Measurements from ENCODE around the gene BCL7A. TPM values are rescaled to one million over a fixed set of nuclear protein-coding genes. Genes with fewer than 3 reads are reported as not detected.

BCL7A gene
- total and polyA plus RNA-seq, 2 experiments from 2014 or later, result 9.6 to 14.9 TPM

GRCh38 chr12:122094137-122094734, 72.6 kb downstream of the BCL7A start:
- Histone ChIP-seq H3K9me3 (ENCODE audit: low read depth) (no peaks in the 10 kb centered on the region), H2AFZ (no peak overlapping the region), H3K36me3 (replicated peaks; ENCODE audit: insufficient read depth, low read depth) (no peaks in the 10 kb centered on the region), H4K20me1 (ENCODE audit: insufficient read depth, poor library complexity, severe bottlenecking) (no peaks in the 10 kb centered on the region), H3K4me2 (no peak overlapping the region), H3K9me2 (replicated peaks; ENCODE audit: insufficient read depth) (no peaks in the 10 kb centered on the region), H3K4me1 (ENCODE audit: insufficient read depth) (peaks cover 34% of the 10 kb centered on the region), H3K79me2 (peaks cover 87% of the 10 kb centered on the region), H3K27ac (peak overlapping the region; percentile 54), H3K27me3 (no peaks in the 10 kb centered on the region), H3K4me3 (no peak overlapping the region)
- no peak for DNase-seq (ENCODE audit: low spot score)
- WGBS (ENCODE audit: low lambda C conversion rate, missing lambda C conversion rate), result 97% methylated on average over 5 of the region's 5 CpGs
- TF ChIP-seq EZH2 (IDR thresholded peaks at IDR 0.05; ENCODE audit: borderline replicate concordance) (no peak), CTCF (IDR thresholded peaks at IDR 0.05; ENCODE audit: poor library complexity) (no peak), EZH2phosphoT487 (IDR thresholded peaks at IDR 0.05; ENCODE audit: low read depth, severe bottlenecking, unreplicated experiment) (no peak)

GRCh38 chr12:122094735-122095631, 73.3 kb downstream of the BCL7A start:
- Histone ChIP-seq H3K4me2 (no peak overlapping the region), H3K9me3 (ENCODE audit: low read depth) (no peaks in the 10 kb centered on the region), H3K9me2 (replicated peaks; ENCODE audit: insufficient read depth) (no peaks in the 10 kb centered on the region), H4K20me1 (ENCODE audit: insufficient read depth, poor library complexity, severe bottlenecking) (no peaks in the 10 kb centered on the region), H3K27ac (peak overlapping the region; percentile 54), H3K27me3 (no peaks in the 10 kb centered on the region), H2AFZ (no peak overlapping the region), H3K36me3 (replicated peaks; ENCODE audit: insufficient read depth, low read depth) (no peaks in the 10 kb centered on the region), H3K79me2 (peaks cover 87% of the 10 kb centered on the region), H3K4me3 (no peak overlapping the region), H3K4me1 (ENCODE audit: insufficient read depth) (peaks cover 40% of the 10 kb centered on the region)
- whole genome bisulfite sequencing (ENCODE audit: low lambda C conversion rate, missing lambda C conversion rate), result 85% methylated on average over 10 of the region's 10 CpGs
- DNase-seq (ENCODE audit: low spot score), result no peak
- no peak for TF ChIP-seq EZH2phosphoT487 (IDR thresholded peaks at IDR 0.05; ENCODE audit: low read depth, severe bottlenecking, unreplicated experiment)
- TF ChIP-seq CTCF (IDR thresholded peaks at IDR 0.05; ENCODE audit: poor library complexity), result no peak
- no peak for TF ChIP-seq EZH2 (IDR thresholded peaks at IDR 0.05; ENCODE audit: borderline replicate concordance)

- H2AFZ ChIP-seq, result no peak overlapping the region
- TF ChIP-seq EZH2phosphoT487 (IDR thresholded peaks at IDR 0.05; ENCODE audit: low read depth, severe bottlenecking, unreplicated experiment) (no peak), EZH2 (IDR thresholded peaks at IDR 0.05; ENCODE audit: borderline replicate concordance) (no peak), CTCF (IDR thresholded peaks at IDR 0.05; ENCODE audit: poor library complexity) (no peak)
- no peaks in the 10 kb centered on the region for H3K36me3 ChIP-seq (replicated peaks; ENCODE audit: insufficient read depth, low read depth)
- no peak for DNase-seq (ENCODE audit: low spot score)
- peak overlapping the region; percentile 94 for H3K27ac ChIP-seq
- no peaks in the 10 kb centered on the region for H3K27me3 ChIP-seq
- peaks cover 87% of the 10 kb centered on the region for H3K79me2 ChIP-seq
- H4K20me1 ChIP-seq (ENCODE audit: insufficient read depth, poor library complexity, severe bottlenecking), result no peaks in the 10 kb centered on the region
- H3K4me2 ChIP-seq, result peak overlapping the region; percentile 11
- WGBS (ENCODE audit: low lambda C conversion rate, missing lambda C conversion rate), result 93% methylated on average over 8 of the region's 9 CpGs
- no peak overlapping the region for H3K4me3 ChIP-seq
- H3K4me1 ChIP-seq (ENCODE audit: insufficient read depth), result peaks cover 39% of the 10 kb centered on the region
- no peaks in the 10 kb centered on the region for H3K9me3 ChIP-seq (ENCODE audit: low read depth)
- no peaks in the 10 kb centered on the region for H3K9me2 ChIP-seq (replicated peaks; ENCODE audit: insufficient read depth)
These were observed 74.3 kb downstream of the BCL7A start for GRCh38 chr12:122096014-122096413.

Data from hepatocyte (in vitro differentiated cells).